HepG2 (cell line): Measurements from ENCODE around the gene PCDHB15. TPM values are rescaled to one million over a fixed set of nuclear protein-coding genes. Genes with fewer than 3 reads are reported as not detected.

ENCODE experiments used
- ATAC-seq: fragments of 200-7000 bp; cut with Tn5 transposase; 3 replicates; pipeline ENCODE4 v1.9.1; 2020; ENCODE audit warnings: mild to moderate bottlenecking, moderate library complexity
- BruUV-seq: library from RNA; stranded (reverse); fragments of 400-500 nt; replicated peaks from 2 replicates; lab custom pipeline; 2021; lab: Mats Ljungman, UMichigan
- CTCF ChIA-PET: fragments of 300-600 bp; formaldehyde crosslinking; extraction: SDS; loops from one replicate; lab custom pipeline; 2021; ENCODE audit warnings: low total read pairs, inconsistent platforms, low intra/inter-chr PET ratio; lab: Yijun Ruan, JAX
- POLR2A ChIA-PET: fragments of 350-600 bp; sonication (Branson Sonifier 250); formaldehyde crosslinking; loops from one replicate; lab custom pipeline; 2020; ENCODE audit warnings: antibody characterized with exemption, inconsistent platforms; lab: Yijun Ruan, JAX
- DNase-seq: peaks from one replicate; pipeline ENCODE4 v3.0.0-alpha.2; 2015; ENCODE audit warnings: low spot score
- FAIRE-seq: peaks from 3 replicates; lab custom pipeline; 2011; peaks lifted over from hg19 to GRCh38; lab: Jason Lieb, UNC
- H2AFZ ChIP-seq: one replicate; pipeline ENCODE4 v1.6.1; 2011; ENCODE audit warnings: low read length, inconsistent platforms
- H3K27ac ChIP-seq: fragments of 300-600 bp; 3 replicates; pipeline ENCODE4 v1.8.0; 2011; ENCODE audit warnings: mixed run types, mild to moderate bottlenecking, mixed read lengths, low read length, inconsistent platforms; ENCODE audit not compliant: insufficient read depth; ENCODE audit errors: extremely low read length
- H3K27me3 ChIP-seq, 2 experiments: fragments of 200-600 bp in 1 of 2; 2 replicates in 1 of 2; 3 replicates in 1 of 2; pipeline versions ENCODE4 v1.6.0 to v1.8.0; 2011; ENCODE audit warnings: low read length in 2 of 2, mild to moderate bottlenecking in 2 of 2, moderate library complexity in 2 of 2, inconsistent platforms in 1 of 2; ENCODE audit not compliant: insufficient read depth in 2 of 2, control insufficient read depth in 1 of 2
- H3K36me3 ChIP-seq, 2 experiments: fragments of 200-600 bp in 1 of 2; replicated peaks in 1 of 2; 2 replicates in 1 of 2; 3 replicates in 1 of 2; pipeline versions ENCODE4 v1.5.1 to v1.8.0; 2011; ENCODE audit warnings: low read length in 2 of 2, inconsistent platforms in 1 of 2; ENCODE audit not compliant: insufficient read depth in 2 of 2, control insufficient read depth in 1 of 2
- H3K4me1 ChIP-seq: 2 replicates; pipeline ENCODE4 v1.5.1; 2012; ENCODE audit warnings: low read length, inconsistent platforms; ENCODE audit not compliant: insufficient read depth
- H3K4me2 ChIP-seq: 2 replicates; pipeline ENCODE4 v1.6.0; 2011; ENCODE audit warnings: low read depth, low read length, inconsistent platforms
- H3K4me3 ChIP-seq, 3 experiments: fragments of 200-600 bp in 1 of 3; sonication (generic), shearing (Covaris generic) in 1 of 3; replicated peaks in 1 of 3; 2 replicates each; pipeline ENCODE4 v1.5.1; 2011 to 2016; ENCODE audit warnings: low read length in 3 of 3, inconsistent platforms in 2 of 3, low read depth in 2 of 3, mild to moderate bottlenecking in 2 of 3, control low read depth in 1 of 3, mixed read lengths in 1 of 3; ENCODE audit not compliant: insufficient read depth in 1 of 3
- H3K79me2 ChIP-seq: one replicate; pipeline ENCODE4 v1.6.1; 2011; ENCODE audit warnings: low read length, inconsistent platforms; ENCODE audit not compliant: insufficient read depth
- H3K9ac ChIP-seq: 2 replicates; pipeline ENCODE4 v1.6.0; 2011; ENCODE audit warnings: mild to moderate bottlenecking, low read depth, low read length, inconsistent platforms; ENCODE audit not compliant: insufficient read depth
- H3K9me3 ChIP-seq: 2 replicates; pipeline ENCODE4 v1.5.1; 2012; ENCODE audit warnings: mild to moderate bottlenecking, low read length
- H4K20me1 ChIP-seq: 2 replicates; pipeline ENCODE4 v1.6.0; 2011; ENCODE audit warnings: inconsistent platforms, mild to moderate bottlenecking, low read length, moderate library complexity; ENCODE audit not compliant: insufficient read depth
- JDP2 ChIP-seq: sonication (generic); formaldehyde crosslinking; IDR thresholded peaks from 2 replicates; pipeline ENCODE4 v1.8.1; 2022; ENCODE audit warnings: missing genetic modification reagents, borderline replicate concordance
- MAFF ChIP-seq: IDR thresholded peaks from 2 replicates; pipeline ENCODE4 v1.6.1; 2011; ENCODE audit warnings: low read depth, low read length, improper control_type of control experiment
- MAFK ChIP-seq, 2 experiments: IDR thresholded peaks in 1 of 2; conservative IDR thresholded peaks in 1 of 2; 2 replicates each; pipeline ENCODE4 v1.6.1; 2011; ENCODE audit warnings: improper control_type of control experiment in 2 of 2, low read length in 2 of 2
- MBD4 ChIP-seq: IDR thresholded peaks from 2 replicates; pipeline ENCODE4 v1.6.1; 2012; ENCODE audit warnings: low read length, inconsistent platforms, borderline replicate concordance
- NCOA1 ChIP-seq: sonication (generic); formaldehyde crosslinking; IDR thresholded peaks from 2 replicates; pipeline ENCODE4 v1.9.0; 2021; ENCODE audit warnings: missing genetic modification reagents
- NFE2L2 ChIP-seq: fragments of 150-350 bp; IDR thresholded peaks from 2 replicates; pipeline ENCODE4 v1.6.1; 2014; ENCODE audit warnings: low read length
- NR2C2 ChIP-seq: sonication (generic); formaldehyde crosslinking; IDR thresholded peaks from 2 replicates; pipeline ENCODE4 v1.4.0; 2020; ENCODE audit warnings: missing genetic modification reagents, mild to moderate bottlenecking, moderate library complexity, borderline replicate concordance
- RORA ChIP-seq: sonication (generic); formaldehyde crosslinking; IDR thresholded peaks from 2 replicates; pipeline ENCODE4 v1.5.0; 2020; ENCODE audit warnings: mild to moderate bottlenecking, missing genetic modification reagents, moderate library complexity
- ZFP90 ChIP-seq: sonication (generic); formaldehyde crosslinking; IDR thresholded peaks from 2 replicates; pipeline ENCODE4 v1.8.0; 2022; ENCODE audit warnings: missing genetic modification reagents, mild to moderate bottlenecking, inconsistent platforms, borderline replicate concordance
- ZNF224 ChIP-seq: sonication (generic); formaldehyde crosslinking; IDR thresholded peaks from 2 replicates; pipeline ENCODE4 v1.5.0; 2020; ENCODE audit warnings: mild to moderate bottlenecking, missing genetic modification reagents
- WGBS: methylation state at CpG from one replicate; pipeline ENCODE4 v1.1.6; 2017; ENCODE audit warnings: low lambda C conversion rate; 5-methylcytosine and 5-hydroxymethylcytosine counted together
- in situ Hi-C: cut with HindIII; loops from 2 replicates; pipeline ENCODE4 v1.10.0; 2017; ENCODE audit warnings: low pct_unique_long_range_greater_than_20kb; ENCODE audit not compliant: extremely low pct_ligation_motif_present
- intact Hi-C: fragments of 100-400 bp; cut with micrococcal nuclease; formaldehyde crosslinking; loops from one replicate; pipeline ENCODE4 v1.10.0; 2022; ENCODE audit not compliant: unreplicated experiment
- polyA plus RNA-seq, 8 experiments: library from polyadenylated mRNA; depleted of rRNA in 3 of 8; stranded (reverse) in 7 of 8; unstranded in 1 of 8; fragments of >200 nt; fragmentation: Illumina TruSeq in 4 of 8; extraction: Trizol in 4 of 8; gene quantifications; 2 replicates each; pipeline versions ENCODE4 v1.2.1 to v1.2.3, GENCODE V29; 2011 to 2016; ENCODE audit warnings: low read depth in 4 of 8, missing spikeins in 1 of 8, mixed read lengths in 1 of 8; ENCODE audit not compliant: insufficient read depth in 1 of 8
- total RNA-seq, 5 experiments: library from RNA; depleted of rRNA; stranded (reverse); fragments of >200 nt; fragmentation: Illumina TruSeq; extraction: Trizol; gene quantifications; 2 replicates each; pipeline ENCODE4 v1.2.3, GENCODE V29; 2016; ENCODE audit warnings: low read depth in 1 of 5
- TF ChIP-seq, protein P1 (sequence below): sonication (generic); formaldehyde crosslinking; IDR thresholded peaks from 2 replicates; pipeline ENCODE4 v1.5.0; 2020; ENCODE audit warnings: mild to moderate bottlenecking, missing genetic modification reagents

The PCDHB15 gene
- total and polyA plus RNA-seq, 2 of the 13 experiments (the other 11 are each of a cell fraction or from before 2014, with no cell fraction given): 0.22 to 0.26 TPM

- Histone ChIP-seq H4K20me1 (no peaks in the 10 kb centered on the region), H3K9ac (no peak overlapping the region), H2AFZ (no peak overlapping the region), H3K27ac (no peak overlapping the region), H3K4me1 (no peaks in the 10 kb centered on the region), H3K79me2 (no peaks in the 10 kb centered on the region), H3K4me2 (no peak overlapping the region), H3K27me3 (no peaks in the 10 kb centered on the region; a peak in 1 of 5 replicates), H3K9me3 (peaks cover 95% of the 10 kb centered on the region)
- ChIA-PET POLR2A (no interaction called here), CTCF (no interaction called here)
- in situ Hi-C loops (loop anchor here (25.0 kb wide), 1 partner anchor 499 kb away; no protein-coding TSS in a partner anchor), intact Hi-C loops (no loop called here)
- no TSS peak for BruUV-seq
- no peak for FAIRE-seq
- no peak for DNase-seq
- 4% methylated on average over 1 of the region's 1 CpG for WGBS
- TF ChIP-seq NCOA1 (CRISPR knock-in tag) (no peak), ZFP90 (CRISPR knock-in tag) (no peak), JDP2 (CRISPR knock-in tag) (no peak), MBD4 (no peak)
- TF ChIP-seq, all 625 proteins: peak for 0
- Histone ChIP-seq H3K4me3 (no peak overlapping the region), H3K36me3 (no peaks in the 10 kb centered on the region)
- ATAC-seq: no peak
Observed at GRCh38 chr5:141261238-141261546, 16.0 kb downstream of the PCDHB15 start.

- no TSS peak for BruUV-seq
- Histone ChIP-seq H3K79me2 (no peaks in the 10 kb centered on the region), H3K27me3 (no peaks in the 10 kb centered on the region), H3K27ac (no peak overlapping the region), H3K4me1 (no peaks in the 10 kb centered on the region), H4K20me1 (no peaks in the 10 kb centered on the region), H3K9ac (no peak overlapping the region), H3K36me3 (no peaks in the 10 kb centered on the region), H3K9me3 (peaks cover 95% of the 10 kb centered on the region), H3K4me3 (no peak overlapping the region), H2AFZ (no peak overlapping the region), H3K4me2 (no peak overlapping the region)
- in situ Hi-C loops: loop anchor here (25.0 kb wide), 1 partner anchor 507 kb away; no protein-coding TSS in a partner anchor
- ChIA-PET POLR2A (no interaction called here), CTCF (no interaction called here)
- ATAC-seq (no peak), FAIRE-seq (no peak), DNase-seq (no peak)
- intact Hi-C loops: no loop called here
- WGBS: 53% methylated on average over 4 of the region's 4 CpGs
- TF ChIP-seq NFE2L2 (peak; percentile 80), ZNF224 (CRISPR knock-in tag) (no peak), RORA (CRISPR knock-in tag) (no peak), MAFK (conservative IDR thresholded peaks at IDR 0.05 in 1 of 2, IDR thresholded peaks at IDR 0.05 in 1 of 2; ENCODE audit: low read length in 2 of 2) (peak; percentile 43 to 63; a peak in 3 of 4 replicates), NR2C2 (no peak), MAFF (peak; percentile 48; the same call in 1 of the 2 replicates)
- TF ChIP-seq, protein P1, sequence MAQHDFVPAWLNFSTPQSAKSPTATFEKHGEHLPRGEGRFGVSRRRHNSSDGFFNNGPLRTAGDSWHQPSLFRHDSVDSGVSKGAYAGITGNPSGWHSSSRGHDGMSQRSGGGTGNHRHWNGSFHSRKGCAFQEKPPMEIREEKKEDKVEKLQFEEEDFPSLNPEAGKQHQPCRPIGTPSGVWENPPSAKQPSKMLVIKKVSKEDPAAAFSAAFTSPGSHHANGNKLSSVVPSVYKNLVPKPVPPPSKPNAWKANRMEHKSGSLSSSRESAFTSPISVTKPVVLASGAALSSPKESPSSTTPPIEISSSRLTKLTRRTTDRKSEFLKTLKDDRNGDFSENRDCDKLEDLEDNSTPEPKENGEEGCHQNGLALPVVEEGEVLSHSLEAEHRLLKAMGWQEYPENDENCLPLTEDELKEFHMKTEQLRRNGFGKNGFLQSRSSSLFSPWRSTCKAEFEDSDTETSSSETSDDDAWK (CRISPR knock-in tag): no peak
Observed at GRCh38 chr5:141269195-141269594, 24.0 kb downstream of the PCDHB15 start.
